ENCODE results near the gene PPP4R4.
"Not testable (repeated sequence)": the region's sequence is repeated elsewhere in the genome, so short reads cannot be mapped to it uniquely, and the experiment has no call there.

PPP4R4 gene

DNA sequence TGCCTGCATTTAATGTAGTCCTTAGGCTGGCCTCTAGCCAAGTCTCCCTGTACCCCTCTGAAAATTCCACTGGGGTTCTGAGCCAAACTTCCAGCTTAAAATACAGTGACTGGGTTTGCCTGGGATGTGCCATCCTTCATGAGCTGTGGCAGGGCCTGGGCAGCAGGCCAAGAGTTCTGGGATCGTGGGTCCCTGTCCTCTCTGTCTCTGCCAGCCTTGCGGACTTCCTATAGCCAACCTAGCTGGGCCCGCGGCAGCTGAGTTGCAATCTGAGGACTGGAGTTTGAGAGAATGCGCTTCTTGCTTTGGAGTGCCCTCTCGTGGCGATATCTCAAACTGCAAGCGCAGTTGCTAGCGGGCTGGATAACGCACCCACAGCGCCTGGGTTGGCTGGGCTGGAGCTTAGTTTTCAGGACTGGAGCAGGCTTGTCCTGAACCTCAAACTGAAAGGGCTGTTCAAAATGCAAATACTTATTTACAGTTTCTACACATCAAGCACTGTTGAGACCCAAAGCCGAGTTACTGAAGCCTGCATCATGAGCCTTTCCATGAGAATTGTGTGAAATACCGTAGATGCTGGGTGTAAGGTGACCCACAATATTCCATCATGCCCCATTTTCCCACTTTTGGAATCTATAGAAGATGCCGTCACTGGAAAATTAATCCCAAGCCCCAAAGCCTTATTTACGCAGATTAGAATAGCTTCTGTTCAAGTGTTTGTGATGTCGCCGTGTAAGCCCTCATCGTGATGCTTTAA, 37.4 kb upstream of the PPP4R4 start:
- DNase-seq (peak; percentile 83 to 86 (median 85)), ATAC-seq (replicated peaks) (peak; percentile 94)
- Mint-ChIP-seq H3K4me1 (ENCODE audit: low read depth in 2 of 2) (peaks cover 0 to 4% of the 10 kb centered on the region in 2 donors), H3K36me3 (ENCODE audit: insufficient read depth) (no peaks in the 10 kb centered on the region), H3K27ac (no peak overlapping the region), H3K4me3 (no peak overlapping the region), H3K9me3 (no peaks in the 10 kb centered on the region), H3K27me3 (peaks cover 4 to 20% of the 10 kb centered on the region in 2 donors)

DNA sequence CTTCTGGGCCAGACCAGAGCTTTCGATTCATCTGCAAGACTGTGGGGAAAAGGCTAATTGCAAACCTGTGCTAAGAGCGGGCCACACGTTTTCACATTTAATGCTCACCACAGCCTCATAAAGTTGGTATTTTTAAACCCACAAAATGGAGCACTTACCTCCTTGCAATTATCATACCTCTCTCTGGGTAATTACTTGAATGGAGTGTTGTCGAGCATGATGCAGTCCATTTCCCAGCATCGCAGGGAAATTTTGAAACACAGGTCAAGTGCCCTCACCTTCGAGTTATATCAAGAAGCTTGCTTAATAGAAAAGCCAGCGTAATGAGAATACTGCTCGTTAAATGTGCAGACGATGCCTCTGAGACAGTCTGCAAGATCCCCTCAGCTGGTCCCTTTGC, 35.9 kb upstream of the PPP4R4 start:
- Mint-ChIP-seq H3K9me3 (no peaks in the 10 kb centered on the region), H3K4me1 (ENCODE audit: low read depth in 2 of 2) (peaks cover 0 to 4% of the 10 kb centered on the region in 2 donors), H3K36me3 (ENCODE audit: insufficient read depth) (no peaks in the 10 kb centered on the region), H3K27me3 (peaks cover 4 to 20% of the 10 kb centered on the region in 2 donors), H3K27ac (no peak overlapping the region), H3K4me3 (no peak overlapping the region)
- DNase-seq: no peak
- ATAC-seq (replicated peaks): no peak

DNA sequence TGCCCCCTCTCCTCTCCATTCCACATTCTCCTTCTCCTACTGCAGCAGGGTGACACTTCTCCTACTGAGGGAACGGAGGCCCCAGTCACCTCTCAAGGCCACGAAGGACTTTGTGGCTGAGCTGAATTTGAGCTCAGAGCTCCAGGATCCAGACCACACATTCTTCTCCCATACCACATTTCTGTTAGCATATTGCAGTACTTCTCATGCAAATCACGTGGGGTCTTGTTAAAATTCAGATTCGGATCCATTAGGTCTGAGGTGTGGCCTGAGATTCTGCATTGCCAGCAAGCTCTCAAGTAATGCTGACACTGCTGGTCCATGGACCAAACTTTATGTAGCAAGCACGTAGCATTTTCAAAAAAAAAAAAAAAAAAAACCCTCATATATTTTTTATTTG, 35.1 kb upstream of the PPP4R4 start:
- Mint-ChIP-seq H3K9me3 (no peaks in the 10 kb centered on the region), H3K36me3 (ENCODE audit: insufficient read depth) (no peaks in the 10 kb centered on the region), H3K27me3 (peaks cover 4 to 20% of the 10 kb centered on the region in 2 donors), H3K4me1 (ENCODE audit: low read depth in 2 of 2) (peaks cover 0 to 4% of the 10 kb centered on the region in 2 donors), H3K4me3 (no peak overlapping the region), H3K27ac (no peak overlapping the region)
- DNase-seq (no peak), ATAC-seq (replicated peaks) (no peak)

DNA sequence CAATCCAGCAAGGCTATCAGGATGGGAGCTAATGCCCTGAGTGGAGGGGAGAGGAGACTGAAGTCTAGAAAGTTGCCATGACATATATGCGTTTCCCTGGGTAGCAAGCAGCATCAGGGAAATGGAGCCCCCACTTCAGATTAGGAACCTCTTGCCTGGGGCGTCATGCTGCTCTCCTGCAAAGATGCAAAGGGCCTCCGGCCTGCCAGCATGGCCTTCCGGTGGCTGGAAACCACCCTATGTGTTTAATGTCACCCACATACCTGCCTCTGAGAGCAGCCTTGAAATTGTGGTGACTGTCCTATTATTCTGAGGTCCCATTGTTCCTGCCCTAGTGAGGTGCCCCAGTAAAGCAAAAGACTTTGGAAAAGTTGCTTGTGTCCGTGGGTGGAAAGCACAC, 34.7 kb upstream of the PPP4R4 start:
- Mint-ChIP-seq H3K27me3 (peaks cover 4 to 20% of the 10 kb centered on the region in 2 donors), H3K4me3 (no peak overlapping the region), H3K9me3 (no peaks in the 10 kb centered on the region), H3K27ac (no peak overlapping the region), H3K4me1 (ENCODE audit: low read depth in 2 of 2) (peaks cover 0 to 4% of the 10 kb centered on the region in 2 donors), H3K36me3 (ENCODE audit: insufficient read depth) (no peaks in the 10 kb centered on the region)
- DNase-seq: no peak
- ATAC-seq (replicated peaks): no peak

DNA sequence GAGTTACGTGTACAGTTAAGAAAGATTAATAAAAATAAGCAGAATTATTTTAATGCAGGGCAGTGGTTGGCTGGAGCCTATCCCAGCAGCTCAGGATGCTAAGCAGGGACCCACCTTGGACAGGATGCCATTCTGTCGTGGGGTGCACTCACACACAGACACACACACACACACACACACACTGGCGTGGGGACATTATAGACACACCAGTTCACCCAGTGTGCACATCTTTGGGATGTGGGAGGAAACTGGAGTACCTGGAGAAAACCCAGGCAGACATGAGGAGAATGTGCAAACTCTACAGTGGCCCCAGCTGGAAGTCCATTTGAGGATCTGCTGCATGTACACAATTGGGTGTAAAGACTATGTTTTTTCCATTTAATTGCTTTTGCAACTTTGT, 31.9 kb upstream of the PPP4R4 start:
- Mint-ChIP-seq H3K9me3 (no peaks in the 10 kb centered on the region), H3K4me3 (no peak overlapping the region), H3K27ac (no peak overlapping the region), H3K27me3 (peaks cover 4 to 12% of the 10 kb centered on the region in 2 donors), H3K4me1 (ENCODE audit: low read depth in 2 of 2) (peaks cover 10 to 11% of the 10 kb centered on the region in 2 donors), H3K36me3 (ENCODE audit: insufficient read depth) (no peaks in the 10 kb centered on the region)
- no peak for ATAC-seq (replicated peaks)
- DNase-seq: no peak

DNA sequence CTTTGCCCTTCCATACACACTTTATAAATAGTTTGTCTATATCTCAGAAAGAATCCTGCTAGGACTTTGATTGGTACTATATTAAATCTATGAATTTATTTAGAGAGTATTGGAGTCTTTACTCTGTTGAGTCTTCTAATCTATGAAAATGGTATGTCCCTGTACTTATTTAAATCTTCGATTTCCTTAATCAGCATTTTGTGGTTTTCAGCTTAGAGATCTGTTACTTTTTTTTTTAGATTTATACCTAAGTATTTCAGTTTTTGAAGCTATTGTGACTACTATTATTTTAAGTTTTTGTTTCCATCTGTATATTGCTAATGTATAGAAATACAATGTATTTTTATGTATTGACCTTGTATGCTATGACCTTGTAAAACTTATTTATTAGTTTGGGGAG, 31.3 kb upstream of the PPP4R4 start:
- Mint-ChIP-seq H3K27me3 (peaks cover 4 to 6% of the 10 kb centered on the region in 2 donors), H3K36me3 (ENCODE audit: insufficient read depth) (no peaks in the 10 kb centered on the region), H3K4me1 (ENCODE audit: low read depth in 2 of 2) (peaks cover 13 to 15% of the 10 kb centered on the region in 2 donors), H3K27ac (no peak overlapping the region), H3K4me3 (no peak overlapping the region), H3K9me3 (no peaks in the 10 kb centered on the region)
- DNase-seq (no peak), ATAC-seq (replicated peaks) (no peak)

DNA sequence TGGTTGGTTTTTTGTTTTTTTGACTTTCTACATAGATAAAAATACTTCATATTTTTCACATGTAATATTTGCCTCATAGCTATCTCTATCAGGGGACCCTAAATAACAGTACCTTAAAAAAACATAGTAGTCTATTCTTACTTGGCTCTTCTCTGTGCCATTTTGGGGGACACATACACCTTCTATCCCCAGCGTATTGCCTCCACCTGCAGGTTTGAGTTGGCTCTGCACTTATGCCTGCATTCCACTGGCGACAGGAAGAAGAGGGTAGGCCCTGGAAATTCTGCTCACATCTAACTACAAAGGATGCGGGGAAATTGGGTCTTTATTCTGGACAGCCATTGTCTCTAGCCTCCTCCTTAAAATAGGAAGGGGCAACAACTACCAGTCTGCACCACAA, 30.9 kb upstream of the PPP4R4 start:
- Mint-ChIP-seq H3K4me1 (ENCODE audit: low read depth in 2 of 2) (peaks cover 13 to 15% of the 10 kb centered on the region in 2 donors), H3K4me3 (no peak overlapping the region), H3K9me3 (no peaks in the 10 kb centered on the region), H3K27ac (no peak overlapping the region), H3K36me3 (ENCODE audit: insufficient read depth) (no peaks in the 10 kb centered on the region), H3K27me3 (peaks cover 4 to 5% of the 10 kb centered on the region in 2 donors)
- DNase-seq (no peak), ATAC-seq (replicated peaks) (no peak)

DNA sequence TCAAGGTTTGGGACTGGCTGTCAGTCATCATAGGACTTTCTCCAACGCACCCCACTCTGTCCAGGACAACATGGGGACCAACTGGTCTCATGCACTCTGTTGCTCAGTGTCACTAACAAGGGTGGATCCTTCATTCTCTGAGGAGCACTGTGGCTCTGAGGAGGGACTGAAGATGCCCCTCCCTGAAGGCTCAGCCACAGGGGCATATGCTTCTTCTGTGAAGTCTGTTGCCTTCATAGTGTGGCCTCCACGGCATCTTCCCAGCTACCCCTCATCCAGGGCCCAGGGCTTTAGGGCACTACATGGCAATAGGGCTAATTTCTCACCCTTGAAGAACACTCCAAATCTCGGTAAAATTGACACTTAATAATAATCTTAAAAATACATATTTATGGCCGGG, 30.4 kb upstream of the PPP4R4 start:
- Mint-ChIP-seq H3K4me1 (ENCODE audit: low read depth in 2 of 2) (peaks cover 13 to 15% of the 10 kb centered on the region in 2 donors), H3K9me3 (no peaks in the 10 kb centered on the region), H3K27me3 (peaks cover 4 to 5% of the 10 kb centered on the region in 2 donors), H3K27ac (no peak overlapping the region), H3K4me3 (no peak overlapping the region), H3K36me3 (ENCODE audit: insufficient read depth) (no peaks in the 10 kb centered on the region)
- no peak for DNase-seq
- ATAC-seq (replicated peaks): no peak

DNA sequence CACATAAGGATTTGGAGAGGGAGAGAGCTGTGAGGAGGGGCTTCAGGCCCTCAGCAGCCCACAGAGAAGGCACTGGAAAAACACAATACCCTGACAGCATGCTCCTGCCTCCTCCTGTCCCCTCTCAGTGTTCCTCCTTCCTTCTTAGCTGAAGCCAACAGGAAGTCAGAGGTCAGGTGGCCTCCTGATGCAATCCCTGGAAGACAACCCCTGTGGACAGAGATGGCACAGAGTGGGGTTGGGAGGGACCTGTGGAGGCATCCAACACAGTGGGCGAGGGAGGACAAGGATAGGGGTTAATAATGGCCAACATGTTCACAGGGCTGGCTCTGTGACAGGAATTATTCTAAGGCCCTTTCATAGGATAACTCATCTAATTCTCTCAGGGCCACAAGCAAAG, 29.4 kb upstream of the PPP4R4 start:
- no peak overlapping the region for H3K4me3 Mint-ChIP-seq
- DNase-seq: no peak
- H3K27ac Mint-ChIP-seq: no peak overlapping the region
- no peaks in the 10 kb centered on the region for H3K36me3 Mint-ChIP-seq (ENCODE audit: insufficient read depth)
- peaks cover 0 to under 1% of the 10 kb centered on the region in 2 donors for H3K27me3 Mint-ChIP-seq
- ATAC-seq (replicated peaks): no peak
- no peaks in the 10 kb centered on the region for H3K9me3 Mint-ChIP-seq
- peaks cover 13 to 15% of the 10 kb centered on the region in 2 donors for H3K4me1 Mint-ChIP-seq (ENCODE audit: low read depth in 2 of 2)

DNA sequence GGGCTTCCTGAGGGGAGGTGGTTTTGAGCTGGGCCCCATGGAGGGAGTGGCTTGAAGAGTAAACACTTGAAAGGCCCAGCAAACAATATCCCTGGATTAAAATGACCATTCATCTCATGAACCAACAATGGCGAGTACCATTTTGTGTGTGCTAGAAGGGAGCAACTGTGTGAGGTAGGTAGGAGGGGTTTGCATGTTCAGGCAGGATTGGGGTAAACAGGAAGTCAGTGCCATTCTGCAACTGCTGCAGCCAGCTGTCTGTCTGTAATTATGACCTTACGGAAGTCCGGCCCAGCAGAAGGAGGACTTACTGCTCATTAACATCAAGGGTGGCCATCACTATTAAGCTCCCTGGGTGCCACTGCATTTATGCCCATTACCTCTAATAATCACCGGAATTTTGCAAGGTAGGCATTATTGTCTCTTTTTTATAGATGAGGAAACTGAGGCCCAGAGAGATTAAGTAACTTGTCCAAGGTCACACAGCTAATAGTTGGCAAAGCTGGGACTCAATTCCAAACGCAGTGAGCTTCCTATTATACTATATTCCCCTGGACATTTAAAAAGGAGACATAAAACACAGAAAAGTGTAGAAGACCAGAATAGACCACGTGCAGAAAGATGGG, 28.1 kb upstream of the PPP4R4 start:
- Mint-ChIP-seq H3K9me3 (no peaks in the 10 kb centered on the region), H3K4me1 (ENCODE audit: low read depth in 2 of 2) (peaks cover 13 to 15% of the 10 kb centered on the region in 2 donors), H3K4me3 (peak overlapping the region in 1 of 2 donors; percentile 15), H3K27me3 (peaks cover 3 to 13% of the 10 kb centered on the region in 2 donors), H3K36me3 (ENCODE audit: insufficient read depth) (no peaks in the 10 kb centered on the region), H3K27ac (peak overlapping the region in 1 of 2 donors; percentile 16)
- ATAC-seq (replicated peaks) (no peak), DNase-seq (no peak)

DNA sequence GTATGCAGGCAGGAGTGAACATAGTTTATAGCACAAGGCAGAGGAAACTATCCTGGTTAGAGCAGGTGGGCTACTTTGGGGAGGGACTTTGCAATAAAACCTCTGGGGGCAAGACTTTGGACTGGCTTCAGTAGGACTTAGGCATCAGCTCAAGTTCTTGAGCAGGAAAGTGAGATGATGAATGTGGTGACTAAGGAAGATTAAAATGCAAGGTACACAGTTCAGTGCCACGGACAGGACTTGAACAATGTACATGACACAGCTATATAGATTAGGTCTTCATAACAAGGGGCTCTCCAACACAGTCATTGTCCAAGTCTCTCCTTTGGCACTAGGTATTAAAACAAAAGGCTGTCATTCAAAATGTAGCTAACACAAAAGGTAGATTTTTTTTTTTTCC, 21.4 kb upstream of the PPP4R4 start:
- Mint-ChIP-seq H3K27ac (no peak overlapping the region), H3K9me3 (no peaks in the 10 kb centered on the region), H3K27me3 (peaks cover 27 to 59% of the 10 kb centered on the region in 2 donors), H3K4me1 (ENCODE audit: low read depth in 2 of 2) (peaks cover 0 to 2% of the 10 kb centered on the region in 2 donors), H3K4me3 (no peak overlapping the region), H3K36me3 (ENCODE audit: insufficient read depth) (no peaks in the 10 kb centered on the region)
- ATAC-seq (replicated peaks): no peak
- DNase-seq: no peak

DNA sequence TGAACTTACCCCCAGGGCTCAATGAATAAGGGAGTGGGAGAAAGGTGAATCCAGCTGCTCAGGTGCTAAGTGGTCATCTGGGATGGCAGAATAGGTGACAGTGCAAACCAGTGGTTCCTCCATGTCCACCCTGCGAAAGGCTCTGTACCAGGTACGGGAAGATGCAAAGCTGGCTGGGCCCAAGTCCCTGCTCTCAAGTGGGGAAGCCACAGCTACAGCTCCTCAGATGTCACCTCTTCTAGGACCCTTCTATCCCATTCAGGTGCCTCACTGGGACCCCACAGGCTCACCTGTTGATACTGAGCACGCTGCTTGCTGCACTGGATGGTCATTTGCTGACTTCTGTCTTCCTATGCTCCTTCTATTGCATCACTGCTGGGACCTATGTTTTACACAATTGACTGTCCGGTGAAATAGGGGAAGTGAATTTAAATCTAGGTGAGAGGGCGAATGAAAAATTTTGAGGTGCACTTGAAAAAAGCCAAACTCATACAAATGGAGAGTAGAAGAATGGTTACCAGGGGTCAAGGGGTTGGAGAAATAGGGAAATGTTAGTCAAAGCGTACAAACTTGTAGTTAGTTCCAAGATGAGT, 20.3 kb upstream of the PPP4R4 start:
- no peak for ATAC-seq (replicated peaks)
- Mint-ChIP-seq H3K27me3 (peaks cover 27 to 59% of the 10 kb centered on the region in 2 donors), H3K27ac (no peak overlapping the region), H3K4me3 (no peak overlapping the region), H3K4me1 (ENCODE audit: low read depth in 2 of 2) (peaks cover 7 to 13% of the 10 kb centered on the region in 2 donors), H3K36me3 (ENCODE audit: insufficient read depth) (no peaks in the 10 kb centered on the region), H3K9me3 (no peaks in the 10 kb centered on the region)
- no peak for DNase-seq

DNA sequence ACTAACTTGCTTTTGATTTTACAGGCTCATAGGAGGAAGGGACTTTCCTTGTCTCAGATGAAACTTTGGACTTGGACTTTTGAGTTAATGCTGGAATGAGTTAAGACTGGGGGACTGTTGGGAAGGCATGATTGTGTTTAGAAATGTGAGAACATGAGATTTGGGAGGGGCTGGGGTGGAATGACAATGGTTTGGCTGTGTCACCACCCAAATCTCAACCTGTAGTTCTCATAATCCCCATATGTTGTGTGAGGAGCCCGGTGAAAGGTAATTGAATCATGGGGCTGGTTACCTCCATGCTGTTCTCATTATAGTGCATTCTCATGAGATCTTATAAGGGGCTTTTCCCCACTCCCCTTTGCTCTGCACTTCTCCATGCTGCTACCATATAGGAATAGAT, 18.0 kb upstream of the PPP4R4 start:
- not testable (repeated sequence) for H3K27ac Mint-ChIP-seq; ATAC-seq (replicated peaks); H3K4me3 Mint-ChIP-seq; H3K9me3 Mint-ChIP-seq; DNase-seq; H3K36me3 Mint-ChIP-seq (ENCODE audit: insufficient read depth)
- Mint-ChIP-seq H3K4me1 (ENCODE audit: low read depth in 2 of 2) (peaks cover 7 to 17% of the 10 kb centered on the region in 2 donors), H3K27me3 (peaks cover 23 to 45% of the 10 kb centered on the region in 2 donors)

DNA sequence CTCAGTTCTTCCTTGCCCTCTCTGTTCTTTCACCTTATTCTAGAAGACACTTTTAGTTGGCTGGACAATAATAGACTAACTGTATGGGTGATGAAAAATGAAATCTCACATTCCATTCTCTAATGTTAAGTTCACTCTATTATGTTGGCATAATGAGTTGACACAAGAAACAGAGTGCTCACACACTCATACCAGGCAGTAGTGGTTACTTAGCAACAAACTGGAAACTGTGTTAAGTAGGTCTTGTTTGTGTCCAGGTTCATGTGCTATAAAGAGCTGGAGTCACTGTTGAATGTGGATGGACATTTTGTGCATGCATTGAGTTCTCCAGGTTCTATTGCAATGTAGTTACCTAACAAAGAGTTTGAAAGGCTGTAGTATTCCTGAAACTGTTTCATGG, 16.9 kb upstream of the PPP4R4 start:
- DNase-seq (no peak), ATAC-seq (replicated peaks) (no peak)
- peaks cover 16 to 21% of the 10 kb centered on the region in 2 donors for H3K4me1 Mint-ChIP-seq (ENCODE audit: low read depth in 2 of 2)
- no peaks in the 10 kb centered on the region for H3K36me3 Mint-ChIP-seq (ENCODE audit: insufficient read depth)
- peaks cover 18 to 34% of the 10 kb centered on the region in 2 donors for H3K27me3 Mint-ChIP-seq
- H3K9me3 Mint-ChIP-seq: no peaks in the 10 kb centered on the region
- no peak overlapping the region for H3K27ac Mint-ChIP-seq
- H3K4me3 Mint-ChIP-seq: no peak overlapping the region

Data from effector memory CD8-positive, alpha-beta T cell (primary cell).